Measurements from ENCODE around the gene ACSL3. TPM values are rescaled to one million over a fixed set of nuclear protein-coding genes. Genes with fewer than 3 reads are reported as not detected.

ACSL3 gene
- total and polyA plus RNA-seq, 7 donors: 7.9 to 75.7 (median 48.2) TPM

- Histone ChIP-seq H3K9me3 (no peaks in the 10 kb centered on the region), H3K27me3 (no peaks in the 10 kb centered on the region), H3K36me3 (no peaks in the 10 kb centered on the region), H3K4me3 (no peak overlapping the region), H3K27ac (no peak overlapping the region), H3K4me1 (peaks cover 0 to 24% (median 20%) of the 10 kb centered on the region in 4 donors)
- TF ChIP-seq POLR2AphosphoS5 (IDR thresholded peaks at IDR 0.05) (no peak), EP300 (IDR thresholded peaks at IDR 0.05) (no peak), POLR2A (IDR thresholded peaks at IDR 0.05) (no peak), CTCF (IDR thresholded peaks at IDR 0.05) (no peak)
- intact Hi-C loops (cut with DNase I): loop anchor here (2.0 kb wide), 1 partner anchor 16 kb away; no protein-coding TSS in a partner anchor
- no peak for DNase-seq
- 60 to 85% methylated on average over 5 of the region's 5 CpGs for WGBS, 2 donors
These were observed 17.6 kb downstream of the ACSL3 start for GRCh38 chr2:222878301-222878876.

- Histone ChIP-seq H3K9me3 (no peaks in the 10 kb centered on the region), H3K27ac (peak overlapping the region in 2 of 4 donors; percentile 17 to 36), H3K36me3 (no peaks in the 10 kb centered on the region), H3K4me3 (no peak overlapping the region), H3K27me3 (no peaks in the 10 kb centered on the region), H3K4me1 (peaks cover 0 to 31% (median 27%) of the 10 kb centered on the region in 4 donors)
- TF ChIP-seq EP300 (IDR thresholded peaks at IDR 0.05) (no peak), POLR2A (IDR thresholded peaks at IDR 0.05) (no peak), CTCF (IDR thresholded peaks at IDR 0.05) (no peak), POLR2AphosphoS5 (IDR thresholded peaks at IDR 0.05) (no peak)
- no peak for DNase-seq
- WGBS, 2 donors: 76 to 90% methylated on average over 10 of the region's 10 CpGs
- intact Hi-C loops (cut with DNase I): loop anchor here (2.0 kb wide), 1 partner anchor 16 kb away; no protein-coding TSS in a partner anchor
These were observed 18.2 kb downstream of the ACSL3 start for GRCh38 chr2:222878877-222879603.

DNA sequence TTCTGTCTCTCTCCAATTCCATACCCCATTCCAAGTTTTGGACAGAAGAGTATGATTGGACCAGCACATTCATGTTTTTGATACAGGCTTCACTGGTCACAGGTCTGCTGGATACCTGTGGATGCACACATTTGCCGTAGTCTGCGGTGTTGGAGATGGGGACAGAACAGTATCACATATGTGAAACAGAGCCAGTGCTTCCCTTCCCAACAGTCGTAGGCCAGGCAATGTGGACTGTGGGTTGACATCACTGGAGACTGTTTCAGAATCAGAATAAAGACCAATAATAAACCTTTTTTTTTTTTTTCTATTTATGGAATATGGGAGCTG is 18.7 kb downstream of the ACSL3 start:
- Histone ChIP-seq H3K36me3 (no peaks in the 10 kb centered on the region), H3K9me3 (no peaks in the 10 kb centered on the region), H3K4me1 (peaks cover 0 to 36% (median 32%) of the 10 kb centered on the region in 4 donors), H3K4me3 (no peak overlapping the region), H3K27ac (peak overlapping the region in 2 of 4 donors; percentile 17 to 36), H3K27me3 (no peaks in the 10 kb centered on the region)
- TF ChIP-seq POLR2A (IDR thresholded peaks at IDR 0.05) (no peak), CTCF (IDR thresholded peaks at IDR 0.05) (no peak), POLR2AphosphoS5 (IDR thresholded peaks at IDR 0.05) (no peak), EP300 (IDR thresholded peaks at IDR 0.05) (no peak)
- WGBS, 2 donors: 92 to 95% methylated on average over 3 of the region's 3 CpGs
- DNase-seq: no peak
- intact Hi-C loops (cut with DNase I): loop anchor here (2.0 kb wide), 1 partner anchor 17 kb away; no protein-coding TSS in a partner anchor

GRCh38 chr2:222882484-222882928 is 21.7 kb downstream of the ACSL3 start:
- WGBS, 2 donors: 95 to 96% methylated on average over 6 of the region's 6 CpGs
- intact Hi-C loops (cut with DNase I): no loop called here
- H3K4me1 ChIP-seq: peaks cover 0 to 54% (median 49%) of the 10 kb centered on the region in 4 donors
- H3K27me3 ChIP-seq: no peaks in the 10 kb centered on the region
- H3K4me3 ChIP-seq: no peak overlapping the region
- H3K36me3 ChIP-seq: no peaks in the 10 kb centered on the region
- DNase-seq: no peak
- TF ChIP-seq POLR2AphosphoS5 (IDR thresholded peaks at IDR 0.05) (no peak), CTCF (IDR thresholded peaks at IDR 0.05) (no peak), POLR2A (IDR thresholded peaks at IDR 0.05) (no peak)
- peak overlapping the region in 2 of 4 donors; percentile 61 to 66 for H3K27ac ChIP-seq
- H3K9me3 ChIP-seq: no peaks in the 10 kb centered on the region

Measured in sigmoid colon (tissue), 7 donors.